Cerebellar nuclear complex (tissue), 1 donor: Measurements from ENCODE around the gene SDHB.

Experiments used
- DNase-seq, 2 experiments: peaks; one replicate each; lab custom pipeline; 2025; lab: John Stamatoyannopoulos, UW

SDHB gene

DNA sequence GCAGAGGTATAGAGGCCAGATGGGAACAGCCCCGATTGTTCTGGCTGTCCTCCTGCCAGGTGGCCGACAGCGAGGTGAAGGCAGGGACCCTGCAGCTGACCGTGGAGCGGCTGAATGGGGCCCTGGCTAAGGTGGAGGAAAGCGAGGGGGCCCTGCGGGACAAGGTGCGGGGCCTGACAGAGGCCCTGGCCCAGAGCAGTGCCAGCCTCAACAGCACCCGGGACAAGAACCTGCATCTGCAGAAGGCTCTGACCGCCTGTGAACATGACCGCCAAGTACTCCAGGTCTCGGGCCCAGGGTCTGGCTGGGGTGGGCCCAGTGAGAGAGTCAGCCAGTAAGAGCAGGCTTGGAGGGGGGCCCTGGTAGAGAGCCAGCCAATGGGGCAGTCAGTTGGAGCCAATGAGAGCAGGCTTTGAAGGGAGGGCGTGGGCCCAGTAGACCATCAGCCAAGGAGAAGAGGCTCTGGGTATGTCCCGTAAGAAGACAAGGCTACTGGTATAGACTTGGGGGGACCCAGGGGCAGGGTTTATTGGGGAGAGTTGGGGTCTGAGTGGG is 84.7 kb downstream of the SDHB start:
- no peak for DNase-seq
